Uterus (tissue), 2 donors: ENCODE measurements around the gene RNF126.

Experiments
- POLR2A ChIP-seq, 2 donors: fragments of 450-650 bp; IDR thresholded peaks; one replicate each; pipeline ENCODE4 v1.6.1; 2016; ENCODE audit warnings: antibody characterized with exemption in 2 of 2, mild to moderate bottlenecking in 1 of 2, moderate library complexity in 1 of 2
- TF ChIP-seq, protein P1 (sequence below), 4 experiments: fragments of 200-600 bp in 2 of 4; fragments of 450-650 bp in 2 of 4; sonication (generic) in 2 of 4; IDR thresholded peaks; one replicate each; pipeline ENCODE4 v1.5.1; 2016 to 2019; ENCODE audit warnings: antibody characterized with exemption in 4 of 4, mild to moderate bottlenecking in 2 of 4, moderate library complexity in 1 of 4

DNA sequence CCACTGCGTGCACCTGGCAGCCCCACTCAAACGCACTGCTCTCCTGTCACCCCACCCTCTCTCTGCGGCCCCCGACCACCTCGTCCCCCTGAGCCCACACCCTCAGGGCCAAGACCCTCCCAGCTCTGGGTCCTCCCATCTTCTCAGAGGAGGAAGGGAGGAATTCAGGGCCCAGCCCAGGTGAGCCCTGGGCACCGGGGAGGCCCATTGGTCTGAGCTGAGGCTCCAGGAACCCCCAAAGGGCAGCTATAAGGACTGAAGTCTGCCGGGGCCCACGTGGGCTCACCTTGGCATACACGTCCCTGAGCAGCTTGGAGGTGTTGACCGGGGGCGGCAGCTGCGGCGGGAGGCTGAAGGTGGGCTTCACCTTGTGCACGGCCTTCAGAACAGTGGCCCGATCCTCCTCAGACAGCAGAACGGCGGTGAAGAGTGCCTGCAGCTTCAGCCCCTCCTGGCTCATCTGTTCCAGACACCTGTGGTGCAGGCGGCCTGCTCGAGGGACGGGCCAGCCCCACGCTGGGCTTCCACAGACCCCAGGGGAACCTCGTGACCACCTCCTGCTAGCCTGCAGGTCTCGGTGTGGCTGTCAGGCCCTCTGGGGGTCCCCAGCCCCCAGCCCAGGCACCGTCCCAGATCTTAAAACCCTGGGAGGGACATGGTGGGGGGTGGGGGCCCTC lies 38.4 kb downstream of the RNF126 start:
- TF ChIP-seq, protein P1, sequence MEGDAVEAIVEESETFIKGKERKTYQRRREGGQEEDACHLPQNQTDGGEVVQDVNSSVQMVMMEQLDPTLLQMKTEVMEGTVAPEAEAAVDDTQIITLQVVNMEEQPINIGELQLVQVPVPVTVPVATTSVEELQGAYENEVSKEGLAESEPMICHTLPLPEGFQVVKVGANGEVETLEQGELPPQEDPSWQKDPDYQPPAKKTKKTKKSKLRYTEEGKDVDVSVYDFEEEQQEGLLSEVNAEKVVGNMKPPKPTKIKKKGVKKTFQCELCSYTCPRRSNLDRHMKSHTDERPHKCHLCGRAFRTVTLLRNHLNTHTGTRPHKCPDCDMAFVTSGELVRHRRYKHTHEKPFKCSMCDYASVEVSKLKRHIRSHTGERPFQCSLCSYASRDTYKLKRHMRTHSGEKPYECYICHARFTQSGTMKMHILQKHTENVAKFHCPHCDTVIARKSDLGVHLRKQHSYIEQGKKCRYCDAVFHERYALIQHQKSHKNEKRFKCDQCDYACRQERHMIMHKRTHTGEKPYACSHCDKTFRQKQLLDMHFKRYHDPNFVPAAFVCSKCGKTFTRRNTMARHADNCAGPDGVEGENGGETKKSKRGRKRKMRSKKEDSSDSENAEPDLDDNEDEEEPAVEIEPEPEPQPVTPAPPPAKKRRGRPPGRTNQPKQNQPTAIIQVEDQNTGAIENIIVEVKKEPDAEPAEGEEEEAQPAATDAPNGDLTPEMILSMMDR (IDR thresholded peaks at IDR 0.05), result no peak
- TF ChIP-seq POLR2A (IDR thresholded peaks at IDR 0.05), result no peak
